Activated T-cell treated with anti-CD3 and anti-CD28 coated beads, Interleukin-2, amount 50 U/mL, for 72 hours (primary cell): ENCODE data around the gene CNOT6. TPM values are rescaled to one million over a fixed set of nuclear protein-coding genes. Genes with fewer than 3 reads are reported as not detected.
"Not testable (repeated sequence)": the region's sequence is repeated elsewhere in the genome, so short reads cannot be mapped to it uniquely, and the experiment has no call there.

Experiments
- ATAC-seq, 2 donors: fragments of 150-1000 bp; cut with Tn5 transposase; replicated peaks in 1 of 2; 2 replicates each; pipeline ENCODE4 v1.10.0; 2021; ENCODE audit warnings: moderate library complexity in 2 of 2, mild to moderate bottlenecking in 1 of 2
- DNase-seq, 2 donors: peaks; one replicate each; pipeline ENCODE4 v3.0.0; 2021 to 2022; ENCODE audit warnings: mixed read lengths in 1 of 2
- H3K27ac Mint-ChIP-seq: one replicate; pipeline ENCODE4 v1.8.0; 2022; ENCODE audit warnings: mild to moderate bottlenecking, moderate library complexity, mixed read lengths
- H3K27me3 Mint-ChIP-seq: one replicate; pipeline ENCODE4 v1.8.0; 2022; ENCODE audit warnings: low read depth, mixed read lengths
- H3K36me3 Mint-ChIP-seq, 2 donors: one replicate each; pipeline ENCODE4 v1.8.0; 2022; ENCODE audit warnings: mixed read lengths in 2 of 2, mild to moderate bottlenecking in 1 of 2; ENCODE audit not compliant: insufficient read depth in 2 of 2
- H3K4me1 Mint-ChIP-seq: one replicate; pipeline ENCODE4 v1.8.0; 2022; ENCODE audit warnings: low read depth, mixed read lengths
- H3K4me3 Mint-ChIP-seq, 2 donors: one replicate each; pipeline ENCODE4 v1.8.0; 2022; ENCODE audit warnings: mild to moderate bottlenecking in 2 of 2, mixed read lengths in 2 of 2, moderate library complexity in 2 of 2
- H3K9me3 Mint-ChIP-seq, 2 donors: one replicate each; pipeline ENCODE4 v1.8.0; 2022; ENCODE audit warnings: mixed read lengths in 2 of 2
- total RNA-seq, 2 donors: library from RNA; stranded (reverse); gene quantifications; one replicate each; pipeline ENCODE4 v1.2.3, GENCODE V29; 2022

CNOT6 gene
- total RNA-seq, 2 donors from 2014 or later, result 34.0 to 34.3 TPM

GRCh38 chr5:180484813-180485212 is 9.4 kb upstream of the CNOT6 start:
- no peak for ATAC-seq
- no peak overlapping the region for H3K4me3 Mint-ChIP-seq
- no peaks in the 10 kb centered on the region for H3K9me3 Mint-ChIP-seq
- no peaks in the 10 kb centered on the region for H3K4me1 Mint-ChIP-seq
- H3K27me3 Mint-ChIP-seq, result no peaks in the 10 kb centered on the region
- no peak for DNase-seq
- H3K36me3 Mint-ChIP-seq, result no peaks in the 10 kb centered on the region
- no peak overlapping the region for H3K27ac Mint-ChIP-seq

GRCh38 chr5:180486636-180487149 is 7.5 kb upstream of the CNOT6 start:
- no peaks in the 10 kb centered on the region for H3K9me3 Mint-ChIP-seq
- H3K4me3 Mint-ChIP-seq, result no peak overlapping the region
- ATAC-seq (peak in 1 of 2 donors; percentile 51), DNase-seq (no peak)
- H3K4me1 Mint-ChIP-seq, result no peaks in the 10 kb centered on the region
- no peaks in the 10 kb centered on the region for H3K27me3 Mint-ChIP-seq
- H3K36me3 Mint-ChIP-seq, result no peaks in the 10 kb centered on the region
- no peak overlapping the region for H3K27ac Mint-ChIP-seq

- Mint-ChIP-seq H3K4me3 (no peak overlapping the region), H3K9me3 (no peaks in the 10 kb centered on the region), H3K4me1 (peaks cover 4% of the 10 kb centered on the region), H3K27ac (no peak overlapping the region), H3K27me3 (no peaks in the 10 kb centered on the region), H3K36me3 (no peaks in the 10 kb centered on the region)
- DNase-seq (no peak), ATAC-seq (no peak)
These were observed 6.6 kb upstream of the CNOT6 start for GRCh38 chr5:180487556-180487955.

DNA sequence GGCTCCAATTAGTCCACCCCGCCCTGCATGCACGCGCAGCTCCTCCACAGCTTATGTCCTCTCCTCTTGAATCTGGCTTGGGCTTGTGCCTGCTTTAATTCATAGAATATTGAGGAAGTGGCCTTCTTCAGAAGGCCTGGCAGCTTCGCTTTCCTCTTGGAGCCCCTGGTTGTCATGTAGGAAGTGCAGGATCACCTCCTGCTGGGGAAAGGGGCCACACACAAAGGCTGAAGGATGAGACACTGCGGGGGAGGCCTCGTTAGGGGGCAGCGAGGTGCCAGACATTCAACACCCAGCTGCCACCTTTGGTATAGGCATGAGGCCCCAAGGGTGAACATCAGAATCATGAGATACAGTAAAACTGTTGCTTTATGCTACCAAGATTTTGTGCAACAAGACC is 2.7 kb upstream of the CNOT6 start:
- DNase-seq, result no peak
- no peak for ATAC-seq
- Mint-ChIP-seq H3K9me3 (peaks cover 0 to 1% of the 10 kb centered on the region in 2 donors), H3K4me1 (peaks cover 28% of the 10 kb centered on the region), H3K27me3 (no peaks in the 10 kb centered on the region), H3K4me3 (no peak overlapping the region), H3K36me3 (peaks cover 2 to 5% of the 10 kb centered on the region in 2 donors), H3K27ac (no peak overlapping the region)

GRCh38 chr5:180492226-180492903 is 1.8 kb upstream of the CNOT6 start:
- Mint-ChIP-seq H3K36me3 (peaks cover 2 to 5% of the 10 kb centered on the region in 2 donors), H3K27me3 (no peaks in the 10 kb centered on the region), H3K27ac (no peak overlapping the region), H3K4me1 (peaks cover 29% of the 10 kb centered on the region), H3K4me3 (peak overlapping the region in 1 of 2 donors; percentile 89), H3K9me3 (peaks cover 0 to 1% of the 10 kb centered on the region in 2 donors)
- ATAC-seq (no peak), DNase-seq (no peak)

- Mint-ChIP-seq H3K4me1 (peaks cover 45% of the 10 kb centered on the region), H3K27ac (peak overlapping the region; percentile 81), H3K9me3 (peaks cover 0 to 1% of the 10 kb centered on the region in 2 donors), H3K36me3 (peaks cover 2 to 5% of the 10 kb centered on the region in 2 donors), H3K27me3 (no peaks in the 10 kb centered on the region), H3K4me3 (peak overlapping the region; percentile 89 to 93)
- peak; percentile 60 to 65 for DNase-seq
- peak; percentile 52 to 53 for ATAC-seq
These were observed 467 bp downstream of the CNOT6 start for GRCh38 chr5:180494510-180495181.

DNA sequence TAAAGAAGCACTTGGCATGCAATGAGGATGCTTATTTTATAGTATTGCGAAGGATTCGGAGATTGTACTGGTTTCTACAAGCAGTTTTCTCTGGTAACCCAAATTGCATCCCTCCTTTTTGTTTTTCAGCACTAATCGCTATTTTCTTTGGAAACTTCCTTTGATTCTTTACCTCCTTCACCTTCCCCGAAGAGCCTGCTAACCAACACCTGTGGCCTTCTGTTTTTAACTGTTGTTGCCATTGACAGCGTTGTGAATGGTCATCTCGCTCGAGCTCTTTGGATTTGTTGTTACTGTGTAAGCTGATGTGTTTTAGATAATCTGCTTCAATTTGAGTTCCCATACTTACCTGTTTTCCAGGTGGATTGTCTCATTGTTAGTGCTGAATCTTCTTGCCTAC is 1.1 kb downstream of the CNOT6 start:
- peaks cover 2 to 5% of the 10 kb centered on the region in 2 donors for H3K36me3 Mint-ChIP-seq
- H3K4me3 Mint-ChIP-seq, result peak overlapping the region; percentile 89 to 93
- DNase-seq (no peak), ATAC-seq (no peak)
- peaks cover 0 to 1% of the 10 kb centered on the region in 2 donors for H3K9me3 Mint-ChIP-seq
- H3K27ac Mint-ChIP-seq, result peak overlapping the region; percentile 48
- no peaks in the 10 kb centered on the region for H3K27me3 Mint-ChIP-seq
- H3K4me1 Mint-ChIP-seq, result peaks cover 46% of the 10 kb centered on the region

DNA sequence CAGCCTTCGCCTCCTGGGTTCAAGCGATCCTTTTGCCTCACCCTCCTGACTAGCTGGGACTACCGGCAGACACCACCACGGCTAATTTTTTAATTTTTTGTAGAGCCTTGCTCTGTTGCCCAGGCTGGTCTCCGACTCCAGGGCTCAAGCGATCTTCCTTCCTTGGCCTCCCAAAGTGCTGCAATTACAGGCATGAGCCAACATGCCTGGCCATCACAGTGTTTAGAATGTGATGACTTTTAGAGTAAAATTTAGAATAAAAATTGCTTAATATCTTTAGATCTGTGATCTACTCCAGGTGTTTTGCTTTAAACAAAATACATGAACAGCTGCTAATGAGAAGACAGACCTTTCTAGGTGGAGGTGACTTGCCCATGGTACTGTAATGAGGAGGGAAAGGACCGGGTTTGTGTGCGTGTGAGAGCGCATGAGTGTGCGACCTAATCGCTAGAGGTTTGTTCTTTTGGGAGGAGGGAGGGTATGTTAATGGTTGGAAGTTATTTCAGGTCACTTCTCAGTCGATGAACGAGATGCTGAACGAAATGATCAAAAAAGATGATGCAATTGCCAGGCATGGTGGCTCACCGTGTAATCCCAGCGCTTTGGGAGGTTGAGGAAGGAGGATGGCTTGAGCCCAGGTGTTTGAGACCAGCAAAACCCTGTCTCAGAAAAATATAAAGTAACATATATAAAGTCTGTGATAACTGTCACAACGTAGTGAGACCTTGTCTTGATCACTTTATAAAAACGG is 2.0 kb downstream of the CNOT6 start:
- Mint-ChIP-seq H3K4me3 (peak overlapping the region; percentile 59 to 89), H3K27me3 (no peaks in the 10 kb centered on the region), H3K4me1 (peaks cover 46% of the 10 kb centered on the region), H3K36me3 (peaks cover 2 to 5% of the 10 kb centered on the region in 2 donors), H3K9me3 (peaks cover 0 to 1% of the 10 kb centered on the region in 2 donors), H3K27ac (peak overlapping the region; percentile 20)
- DNase-seq (no peak), ATAC-seq (no peak)

- H3K4me3 Mint-ChIP-seq, result peak overlapping the region in 1 of 2 donors; percentile 59
- H3K9me3 Mint-ChIP-seq, H3K36me3 Mint-ChIP-seq, H3K27ac Mint-ChIP-seq, ATAC-seq, H3K27me3 Mint-ChIP-seq, DNase-seq: not testable (repeated sequence)
- peaks cover 46% of the 10 kb centered on the region for H3K4me1 Mint-ChIP-seq
These were observed 2.6 kb downstream of the CNOT6 start for GRCh38 chr5:180496806-180497205.

GRCh38 chr5:180497865-180498264 is 3.7 kb downstream of the CNOT6 start:
- H3K36me3 Mint-ChIP-seq, H3K4me3 Mint-ChIP-seq, H3K27ac Mint-ChIP-seq, H3K9me3 Mint-ChIP-seq, DNase-seq, ATAC-seq, H3K27me3 Mint-ChIP-seq: not testable (repeated sequence)
- peaks cover 39% of the 10 kb centered on the region for H3K4me1 Mint-ChIP-seq

- Mint-ChIP-seq H3K9me3 (peaks cover 0 to 1% of the 10 kb centered on the region in 2 donors), H3K36me3 (peaks cover 2 to 5% of the 10 kb centered on the region in 2 donors), H3K27me3 (no peaks in the 10 kb centered on the region), H3K27ac (peak overlapping the region; percentile 13), H3K4me3 (no peak overlapping the region), H3K4me1 (peaks cover 34% of the 10 kb centered on the region)
- DNase-seq (no peak), ATAC-seq (no peak)
These were observed 4.2 kb downstream of the CNOT6 start for GRCh38 chr5:180498378-180498777.

DNA sequence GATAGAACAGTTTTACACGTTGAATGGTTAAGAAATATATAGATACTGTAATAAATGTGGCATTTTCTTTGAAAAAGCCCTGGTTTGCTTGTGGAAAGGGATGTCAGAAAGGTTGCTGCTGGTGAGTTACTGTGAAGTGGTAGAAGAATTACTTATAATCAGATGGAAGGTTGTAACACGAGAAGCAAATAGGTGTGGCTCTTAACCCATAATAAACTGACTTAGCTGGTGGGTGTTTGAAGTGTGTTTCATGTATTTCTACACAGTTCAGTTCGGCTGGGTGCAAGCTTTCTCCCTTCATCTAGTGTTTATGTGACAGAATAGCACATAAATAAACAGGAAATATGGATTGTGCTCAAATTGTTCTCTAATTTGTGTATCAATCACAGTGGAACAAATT is 5.5 kb downstream of the CNOT6 start:
- ATAC-seq (no peak), DNase-seq (no peak)
- Mint-ChIP-seq H3K27ac (no peak overlapping the region), H3K9me3 (no peaks in the 10 kb centered on the region), H3K36me3 (peaks cover 1 to 3% of the 10 kb centered on the region in 2 donors), H3K4me3 (no peak overlapping the region), H3K4me1 (peaks cover 34% of the 10 kb centered on the region), H3K27me3 (no peaks in the 10 kb centered on the region)

DNA sequence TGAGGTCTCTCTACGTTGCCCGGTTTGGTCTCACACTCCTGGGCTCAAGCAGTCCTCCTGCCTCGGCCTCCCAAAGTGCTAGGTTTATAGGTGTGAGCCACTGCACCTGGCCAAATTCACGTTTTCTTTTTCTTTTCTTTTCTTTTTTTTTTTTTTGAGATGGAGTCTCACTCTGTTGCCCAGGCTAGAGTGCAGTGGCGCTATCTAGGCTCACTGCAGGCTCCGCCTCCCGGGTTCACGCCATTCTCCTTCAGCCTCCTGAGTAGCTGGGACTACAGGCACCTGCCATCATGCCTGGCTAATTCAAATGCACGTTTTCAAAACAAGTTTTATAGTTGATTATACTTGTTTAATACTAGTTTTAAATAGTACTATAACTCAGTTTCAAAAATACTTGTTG is 6.1 kb downstream of the CNOT6 start:
- H3K27me3 Mint-ChIP-seq, H3K9me3 Mint-ChIP-seq, H3K36me3 Mint-ChIP-seq, H3K27ac Mint-ChIP-seq, ATAC-seq, DNase-seq, H3K4me3 Mint-ChIP-seq: not testable (repeated sequence)
- H3K4me1 Mint-ChIP-seq, result peaks cover 32% of the 10 kb centered on the region
